A549 (cell line): Measurements from ENCODE around the gene TBC1D10B.
A peak's percentile ranks its signal among the peaks of the same experiment; 100 is the strongest.

ENCODE experiments used
- MAZ ChIP-seq: fragments of 150-350 bp; IDR thresholded peaks from 2 replicates; pipeline ENCODE4 v1.6.1; 2014; ENCODE audit warnings: antibody characterized with exemption, low read depth, low read length, borderline replicate concordance
- POLR2A ChIP-seq: IDR thresholded peaks from 2 replicates; pipeline ENCODE4 v1.6.1; 2012; ENCODE audit warnings: mild to moderate bottlenecking, low read length
- RAD21 ChIP-seq, 2 experiments: fragments of >200 bp in 1 of 2; sonication (Bioruptor Twin) in 1 of 2; formaldehyde crosslinking in 1 of 2; IDR thresholded peaks in 1 of 2; conservative IDR thresholded peaks in 1 of 2; 2 replicates in 1 of 2; 3 replicates in 1 of 2; pipeline ENCODE4 v1.6.1; 2012 to 2018; ENCODE audit warnings: inconsistent platforms in 1 of 2
- TFCP2L1 ChIP-seq: fragments of 250-450 bp; sonication (Bioruptor Pico); IDR thresholded peaks from 2 replicates; pipeline ENCODE4 v1.5.0; 2021; ENCODE audit warnings: mild to moderate bottlenecking
- TF ChIP-seq, protein P1 (sequence below): IDR thresholded peaks from 2 replicates; pipeline ENCODE4 v1.6.1; 2012

- TF ChIP-seq TFCP2L1 (CRISPR knock-in tag) (no peak), MAZ (no peak), RAD21 (conservative IDR thresholded peaks at IDR 0.05 in 1 of 2, IDR thresholded peaks at IDR 0.05 in 1 of 2) (peak; percentile 4 to 36; a peak in 2 of 5 replicates), POLR2A (peak; percentile 52)
- TF ChIP-seq, protein P1, sequence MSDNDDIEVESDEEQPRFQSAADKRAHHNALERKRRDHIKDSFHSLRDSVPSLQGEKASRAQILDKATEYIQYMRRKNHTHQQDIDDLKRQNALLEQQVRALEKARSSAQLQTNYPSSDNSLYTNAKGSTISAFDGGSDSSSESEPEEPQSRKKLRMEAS, result peak; percentile 55
Observed at GRCh38 chr16:30395155-30395991, 25.1 kb upstream of the TBC1D10B start, which contains the start of gene ZNF48.
